B cell (primary cell): Measurements from ENCODE around the gene KNSTRN. TPM values are rescaled to one million over a fixed set of nuclear protein-coding genes. Genes with fewer than 3 reads are reported as not detected.

Experiments used
- ATAC-seq: fragments of 200-7000 bp; cut with Tn5 transposase; one replicate; pipeline ENCODE4 v1.10.0; 2021; ENCODE audit warnings: low read depth, mild to moderate bottlenecking, moderate number of reproducible peaks, moderate library complexity
- CTCF ChIA-PET: fragments of 350-600 bp; sonication (Branson Sonifier 250); formaldehyde crosslinking; loops from one replicate; lab custom pipeline; 2021; ENCODE audit warnings: antibody characterized with exemption, inconsistent platforms; lab: Charles Lee
- POLR2A ChIA-PET: fragments of 350-600 bp; sonication (Branson Sonifier 250); formaldehyde crosslinking; loops from one replicate; lab custom pipeline; 2021; ENCODE audit warnings: antibody characterized with exemption; lab: Charles Lee
- DNase-seq: peaks from one replicate; pipeline ENCODE4 v3.0.0; 2013
- H2AFZ ChIP-seq: 2 replicates; pipeline ENCODE4 v1.6.1; 2012; ENCODE audit warnings: mild to moderate bottlenecking, low read depth, low read length; ENCODE audit not compliant: insufficient read depth, poor library complexity, severe bottlenecking
- H3K27ac ChIP-seq, 2 donors: 1 replicate in 1 of 2; 2 replicates in 1 of 2; pipeline ENCODE4 v1.5.1; 2012 to 2013; ENCODE audit warnings: low read length in 2 of 2, mild to moderate bottlenecking in 2 of 2, moderate library complexity in 1 of 2
- H3K27me3 ChIP-seq, 4 experiments: fragments of 200-600 bp in 1 of 4; sonication (generic) in 1 of 4; replicated peaks in 1 of 4; 1 replicate in 2 of 4; 2 replicates in 2 of 4; pipeline versions ENCODE4 v1.6.1 to v1.7.0; 2013 to 2016; ENCODE audit warnings: low read length in 3 of 4, mild to moderate bottlenecking in 2 of 4, mixed read lengths in 1 of 4, moderate library complexity in 1 of 4; ENCODE audit not compliant: insufficient read depth in 4 of 4, control insufficient read depth in 3 of 4; ENCODE audit errors: control extremely low read depth in 1 of 4
- H3K36me3 ChIP-seq, 2 experiments: replicated peaks in 1 of 2; 1 replicate in 1 of 2; 2 replicates in 1 of 2; pipeline versions ENCODE4 v1.6.1 to v1.7.1; 2013; ENCODE audit warnings: low read length in 1 of 2; ENCODE audit not compliant: insufficient read depth in 2 of 2, control insufficient read depth in 1 of 2; ENCODE audit errors: control extremely low read depth in 1 of 2, extremely low read depth in 1 of 2
- H3K4me1 ChIP-seq, 2 donors: fragments of 200-600 bp in 1 of 2; sonication (generic) in 1 of 2; 1 replicate in 1 of 2; 2 replicates in 1 of 2; pipeline versions ENCODE4 v1.5.1 to v1.6.1; 2013 to 2017; ENCODE audit warnings: low read length in 2 of 2; ENCODE audit not compliant: control insufficient read depth in 2 of 2, insufficient read depth in 2 of 2
- H3K4me2 ChIP-seq: replicated peaks from 2 replicates; pipeline ENCODE3; 2012; ENCODE audit warnings: mild to moderate bottlenecking, low read depth, low read length; ENCODE audit not compliant: poor library complexity, severe bottlenecking
- H3K4me3 ChIP-seq, 5 experiments: fragments of 200-600 bp in 1 of 5; sonication (generic) in 1 of 5; 1 replicate in 3 of 5; 2 replicates in 2 of 5; pipeline versions ENCODE4 v1.5.1 to v1.7.0; 2011 to 2016; ENCODE audit warnings: low read length in 4 of 5, mild to moderate bottlenecking in 4 of 5, low read depth in 2 of 5, control low read depth in 1 of 5, moderate library complexity in 1 of 5; ENCODE audit not compliant: insufficient read depth in 1 of 5; ENCODE audit errors: control extremely low read depth in 1 of 5, extremely low read depth in 1 of 5
- H3K79me2 ChIP-seq: fragments of 200-600 bp; sonication (generic); one replicate; pipeline ENCODE4 v1.6.0; 2016; ENCODE audit warnings: low read length; ENCODE audit not compliant: control insufficient read depth, insufficient read depth
- H3K9ac ChIP-seq: fragments of 200-600 bp; sonication (generic); 2 replicates; pipeline ENCODE4 v1.6.1; 2017; ENCODE audit warnings: mild to moderate bottlenecking, low read length, moderate library complexity
- H3K9me3 ChIP-seq, 3 donors: one replicate each; pipeline versions ENCODE4 v1.6.1 to v1.7.1; 2013; ENCODE audit warnings: low read length in 2 of 3; ENCODE audit not compliant: control insufficient read depth in 2 of 3, insufficient read depth in 1 of 3; ENCODE audit errors: control extremely low read depth in 1 of 3
- H4K20me1 ChIP-seq: 2 replicates; pipeline ENCODE4 v1.6.0; 2012; ENCODE audit warnings: mild to moderate bottlenecking, low read length; ENCODE audit not compliant: insufficient read depth, control insufficient read depth, poor library complexity, severe bottlenecking
- H3K27ac Mint-ChIP-seq: one replicate; pipeline ENCODE4 v1.8.0; 2021; ENCODE audit warnings: mixed read lengths
- H3K27me3 Mint-ChIP-seq: one replicate; pipeline ENCODE4 v1.8.0; 2021; ENCODE audit warnings: mixed read lengths
- H3K4me1 Mint-ChIP-seq: one replicate; pipeline ENCODE4 v1.8.0; 2021; ENCODE audit warnings: mixed read lengths
- H3K4me3 Mint-ChIP-seq: one replicate; pipeline ENCODE4 v1.8.0; 2021; ENCODE audit warnings: mixed read lengths
- H3K9me3 Mint-ChIP-seq: one replicate; pipeline ENCODE4 v1.8.0; 2022; ENCODE audit warnings: mixed read lengths; ENCODE audit not compliant: insufficient read depth
- CTCF ChIP-seq: fragments of 200-600 bp; IDR thresholded peaks from one replicate; pipeline ENCODE4 v1.8.0; 2022; ENCODE audit warnings: antibody characterized with exemption, mild to moderate bottlenecking
- EZH2 ChIP-seq: IDR thresholded peaks from 2 replicates; pipeline ENCODE4 v1.6.1; 2012; ENCODE audit warnings: borderline replicate concordance, low read depth, mild to moderate bottlenecking, moderate library complexity, low read length; ENCODE audit not compliant: insufficient read depth, poor library complexity, severe bottlenecking
- WGBS: methylation state at CpG from one replicate; pipeline ENCODE4 v1.1.5; 2013; ENCODE audit warnings: missing lambda C conversion rate; ENCODE audit not compliant: insufficient coverage; 5-methylcytosine and 5-hydroxymethylcytosine counted together
- intact Hi-C: fragments of 100-400 bp; cut with micrococcal nuclease; formaldehyde crosslinking; loops from one replicate; pipeline ENCODE4 v1.10.0; 2022
- polyA plus RNA-seq: library from polyadenylated mRNA; depleted of rRNA; stranded (reverse); fragments of >200 nt; gene quantifications from 2 replicates; pipeline ENCODE4 v1.2.3, GENCODE V29; 2012
- total RNA-seq, 2 donors: library from RNA; stranded (reverse); fragments of 120-200 nt in 1 of 2; gene quantifications; 1 replicate in 1 of 2; 2 replicates in 1 of 2; pipeline versions ENCODE4 v1.2.3 to v1.2.4, GENCODE V29; 2013 to 2022

The KNSTRN gene
- total and polyA plus RNA-seq, 2 donors (not counting 1 experiment from before 2014, with no cell fraction given) = 4.0 to 14.0 TPM

DNA sequence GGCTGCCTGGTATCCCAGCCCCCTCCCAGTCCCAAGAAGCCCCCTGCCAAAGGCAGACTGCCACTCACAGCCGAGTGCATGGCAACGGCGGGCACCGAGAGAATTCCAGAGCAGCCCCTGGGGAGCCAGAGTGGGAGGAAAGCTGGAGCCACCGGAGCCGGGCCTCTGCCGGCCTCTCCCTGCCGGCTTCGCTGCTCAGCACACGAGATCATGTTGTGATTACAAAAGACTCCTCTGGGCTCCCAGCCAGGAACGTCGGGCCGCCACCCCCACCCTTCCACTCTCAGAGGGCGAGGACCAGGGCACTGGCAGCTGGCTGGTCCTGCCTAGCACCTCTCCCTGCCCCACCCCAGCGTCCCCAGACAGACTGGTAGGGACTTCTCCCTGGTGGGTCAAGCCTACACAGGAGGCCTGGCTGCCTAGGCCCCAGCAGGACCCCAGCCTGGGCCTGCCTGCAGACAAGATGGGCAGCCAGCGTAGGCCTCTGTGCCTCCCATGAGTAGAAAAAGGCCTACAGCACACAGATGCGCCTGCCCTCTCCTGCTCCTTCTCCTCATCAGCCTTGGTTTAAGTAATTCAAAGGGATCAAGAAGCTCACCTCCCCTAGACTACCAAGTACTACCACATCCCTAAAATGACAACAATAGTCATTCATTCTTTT, 41.7 kb upstream of the KNSTRN start, which contains the start of gene CCDC9B:
Gene CCDC9B, minus strand, starts transcription at position 200 of the 661 bp plus-strand sequence. Its CDS starts 120 bp downstream, at position 80.
- ChIA-PET POLR2A (interaction anchor here (0.6 kb wide), 1 partner anchor 1228 kb away, joined by 5 read pairs; no protein-coding TSS in a partner anchor), CTCF (interaction anchor here (0.5 to 15.0 kb wide), 10 partner anchors 11 to 136 kb away, joined by 3 to 382 read pairs (median 69); partner anchors contain the start of genes INAFM2 and PLCB2)
- no peak within 1 kb of the TSS for H3K4me2 ChIP-seq

More for the DNA sequence above, 41.7 kb upstream of the KNSTRN start, which contains the start of gene CCDC9B:
- peaks cover 0 to 12% (median 0%) of the 10 kb centered on the region in 4 experiments for H3K27me3 ChIP-seq
- no peak within 1 kb of the TSS for H3K27ac Mint-ChIP-seq
- no peak within 1 kb of the TSS for H2AFZ ChIP-seq
- H3K36me3 ChIP-seq = no peaks in the 10 kb centered on the region
- no peaks in the 10 kb centered on the region for H3K79me2 ChIP-seq
- H3K9ac ChIP-seq = no peak within 1 kb of the TSS
- no peaks in the 10 kb centered on the region for H3K9me3 Mint-ChIP-seq
- no peaks in the 10 kb centered on the region for H4K20me1 ChIP-seq
- intact Hi-C loops = no loop called here
- H3K9me3 ChIP-seq = no peaks in the 10 kb centered on the region
- DNase-seq (no peak), ATAC-seq (no peak)
- H3K4me3 ChIP-seq = no peak within 1 kb of the TSS
- TF ChIP-seq EZH2 (no peak), CTCF (no peak)
- H3K4me1 Mint-ChIP-seq = peaks cover 9% of the 10 kb centered on the region
- peaks cover 4 to 13% of the 10 kb centered on the region in 2 donors for H3K4me1 ChIP-seq
- 50% methylated on average over 16 of the region's 17 CpGs for WGBS
- peaks cover 4% of the 10 kb centered on the region for H3K27me3 Mint-ChIP-seq
- no peak within 1 kb of the TSS for H3K4me3 Mint-ChIP-seq
- no peak within 1 kb of the TSS for H3K27ac ChIP-seq
